OCI-LY1 (cell line): ENCODE measurements around the gene OR10A7.

Experiments used
- CTCF ChIP-seq: fragments of 200-600 bp; sonication (generic), shearing (Covaris generic); IDR thresholded peaks from 2 replicates; pipeline ENCODE4 v1.5.1; 2017; ENCODE audit warnings: mild to moderate bottlenecking, antibody characterized with exemption, low read length, moderate library complexity, mixed read lengths
- EZH2 ChIP-seq: fragments of 200-600 bp; sonication (generic), shearing (Covaris generic); IDR thresholded peaks from 2 replicates; pipeline ENCODE4 v1.8.0; 2017; ENCODE audit warnings: borderline replicate concordance, mixed run types, mild to moderate bottlenecking, antibody characterized with exemption, low read length, moderate library complexity, mixed read lengths

- TF ChIP-seq CTCF (no peak), EZH2 (no peak)
Observed at GRCh38 chr12:55227643-55228042, 6.8 kb downstream of the OR10A7 start.
